ENCODE data around the gene GALNS.

DNA sequence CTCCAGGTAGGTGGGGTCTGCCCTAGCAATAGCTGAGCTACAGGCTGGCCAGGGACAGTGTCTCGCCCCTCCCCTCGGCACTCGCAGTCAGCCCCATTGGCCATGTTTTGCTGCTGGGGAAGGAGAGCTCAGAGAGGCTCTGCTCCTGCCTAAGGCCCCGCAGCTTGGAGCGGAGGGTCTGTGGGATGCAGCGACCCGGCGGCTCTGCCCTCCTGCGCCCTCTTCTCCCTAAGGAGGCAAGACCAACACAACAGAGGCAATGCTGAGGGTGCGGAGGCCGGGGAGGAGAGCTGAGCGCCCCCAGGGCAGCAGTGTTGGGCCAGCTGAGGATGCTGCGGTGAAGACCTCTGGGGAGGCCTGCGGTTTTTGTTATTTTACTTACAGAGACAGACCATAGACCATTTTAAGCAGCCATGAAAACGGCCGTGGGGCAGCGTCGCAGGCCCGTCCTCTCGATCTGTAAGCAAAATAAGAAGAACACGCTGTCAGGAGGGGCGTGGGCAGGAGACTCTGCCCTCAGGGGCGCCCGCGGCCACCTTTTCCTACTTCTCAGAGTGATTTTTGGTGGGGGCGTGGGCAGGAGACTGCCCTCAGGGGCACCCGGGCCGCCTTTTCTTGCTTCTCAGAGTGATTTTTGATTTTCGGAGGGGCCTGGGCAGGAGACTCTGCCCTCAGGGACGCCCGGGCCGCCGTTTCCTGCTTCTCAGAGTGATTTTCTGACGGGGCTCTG lies 41.1 kb upstream of the GALNS start:
- TF ChIP-seq, protein P1, sequence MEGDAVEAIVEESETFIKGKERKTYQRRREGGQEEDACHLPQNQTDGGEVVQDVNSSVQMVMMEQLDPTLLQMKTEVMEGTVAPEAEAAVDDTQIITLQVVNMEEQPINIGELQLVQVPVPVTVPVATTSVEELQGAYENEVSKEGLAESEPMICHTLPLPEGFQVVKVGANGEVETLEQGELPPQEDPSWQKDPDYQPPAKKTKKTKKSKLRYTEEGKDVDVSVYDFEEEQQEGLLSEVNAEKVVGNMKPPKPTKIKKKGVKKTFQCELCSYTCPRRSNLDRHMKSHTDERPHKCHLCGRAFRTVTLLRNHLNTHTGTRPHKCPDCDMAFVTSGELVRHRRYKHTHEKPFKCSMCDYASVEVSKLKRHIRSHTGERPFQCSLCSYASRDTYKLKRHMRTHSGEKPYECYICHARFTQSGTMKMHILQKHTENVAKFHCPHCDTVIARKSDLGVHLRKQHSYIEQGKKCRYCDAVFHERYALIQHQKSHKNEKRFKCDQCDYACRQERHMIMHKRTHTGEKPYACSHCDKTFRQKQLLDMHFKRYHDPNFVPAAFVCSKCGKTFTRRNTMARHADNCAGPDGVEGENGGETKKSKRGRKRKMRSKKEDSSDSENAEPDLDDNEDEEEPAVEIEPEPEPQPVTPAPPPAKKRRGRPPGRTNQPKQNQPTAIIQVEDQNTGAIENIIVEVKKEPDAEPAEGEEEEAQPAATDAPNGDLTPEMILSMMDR (IDR thresholded peaks at IDR 0.05; ENCODE audit: insufficient read depth, low read length, poor library complexity, severe bottlenecking), result no peak
- no peak for TF ChIP-seq EZH2phosphoT487 (conservative IDR thresholded peaks at IDR 0.05; ENCODE audit: low read length)

Data from SU-DHL-6 (cell line).